DND-41 (cell line): ENCODE data around the gene ELK1.

Experiments
- ATAC-seq: fragments of 200-7000 bp; cut with Tn5 transposase; 3 replicates; pipeline ENCODE4 v1.9.1; 2021; ENCODE audit warnings: low read depth; ENCODE audit not compliant: insufficient read depth
- DNase-seq: peaks from one replicate; pipeline ENCODE4 v3.0.0-alpha.2; 2020
- H2AFZ ChIP-seq: 2 replicates; pipeline ENCODE4 v1.6.0; 2012; ENCODE audit warnings: low read depth, low read length
- H3K27ac ChIP-seq: 2 replicates; pipeline ENCODE4 v1.5.1; 2012; ENCODE audit warnings: low read length, inconsistent platforms
- H3K27me3 ChIP-seq: fragments of 200-600 bp; sonication (generic); 2 replicates; pipeline ENCODE4 v1.6.0; 2012; ENCODE audit warnings: low read length, mild to moderate bottlenecking, inconsistent platforms; ENCODE audit not compliant: insufficient read depth, poor library complexity
- H3K36me3 ChIP-seq: 2 replicates; pipeline ENCODE4 v1.5.1; 2012; ENCODE audit warnings: low read length, inconsistent platforms; ENCODE audit not compliant: insufficient read depth
- H3K4me1 ChIP-seq: 2 replicates; pipeline ENCODE4 v1.5.1; 2012; ENCODE audit warnings: mild to moderate bottlenecking, low read length; ENCODE audit not compliant: insufficient read depth
- H3K4me2 ChIP-seq: 2 replicates; pipeline ENCODE4 v1.6.0; 2012; ENCODE audit warnings: mild to moderate bottlenecking, moderate library complexity, low read length, inconsistent platforms; ENCODE audit not compliant: insufficient read depth
- H3K4me3 ChIP-seq, 2 experiments: fragments of 200-600 bp in 1 of 2; shearing (Covaris generic) in 1 of 2; 2 replicates each; pipeline ENCODE4 v1.5.1; 2012 to 2016; ENCODE audit warnings: inconsistent platforms in 2 of 2, low read length in 2 of 2, mild to moderate bottlenecking in 2 of 2, low read depth in 1 of 2, moderate library complexity in 1 of 2
- H3K79me2 ChIP-seq: 2 replicates; pipeline ENCODE4 v1.6.0; 2012; ENCODE audit warnings: low read length, inconsistent platforms; ENCODE audit not compliant: insufficient read depth
- H3K9ac ChIP-seq: 2 replicates; pipeline ENCODE4 v1.6.0; 2012; ENCODE audit warnings: low read depth, mild to moderate bottlenecking, inconsistent platforms, low read length, moderate library complexity
- H3K9me3 ChIP-seq: 2 replicates; pipeline ENCODE4 v1.5.1; 2012; ENCODE audit warnings: low read length, moderate library complexity, mild to moderate bottlenecking, inconsistent platforms; ENCODE audit not compliant: insufficient read depth, severe bottlenecking
- H4K20me1 ChIP-seq: 2 replicates; pipeline ENCODE4 v1.6.0; 2012; ENCODE audit warnings: low read length; ENCODE audit not compliant: insufficient read depth
- CTCF ChIP-seq: IDR thresholded peaks from 2 replicates; pipeline ENCODE4 v1.5.1; 2012; ENCODE audit warnings: borderline replicate concordance, low read length, moderate library complexity, mild to moderate bottlenecking; ENCODE audit not compliant: poor library complexity, severe bottlenecking; ENCODE audit errors: extremely low read depth
- EZH2 ChIP-seq: IDR thresholded peaks from 3 replicates; pipeline ENCODE4 v1.6.1; 2012; ENCODE audit warnings: borderline replicate concordance, low read depth, mild to moderate bottlenecking, moderate library complexity, low read length, inconsistent platforms; ENCODE audit not compliant: severe bottlenecking

ELK1 gene

DNA sequence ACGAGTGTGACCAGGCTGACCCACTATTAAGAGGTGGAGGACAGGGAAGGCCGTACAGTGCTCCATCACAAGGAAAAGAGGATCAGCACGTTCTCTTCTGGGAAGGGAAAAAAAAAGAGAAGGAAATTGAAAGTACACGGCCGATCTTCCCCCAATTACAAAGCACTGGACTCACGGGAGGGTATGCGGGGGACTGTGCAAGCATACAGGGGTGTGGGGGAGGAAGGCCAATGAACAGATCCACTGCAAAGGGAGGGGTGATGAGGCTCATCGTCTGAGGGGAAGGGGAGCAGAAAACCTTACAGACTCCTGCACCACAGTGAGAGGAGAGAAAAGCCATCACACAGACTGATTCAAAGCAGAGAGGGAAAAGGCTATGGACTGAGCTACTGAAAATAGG, 1.1 kb downstream of the ELK1 start:
- Histone ChIP-seq H3K27ac (peak overlapping the region; percentile 67), H3K36me3 (peaks cover 42% of the 10 kb centered on the region), H3K4me2 (peak overlapping the region; percentile 86), H3K79me2 (peaks cover 48% of the 10 kb centered on the region), H3K4me3 (peak overlapping the region; percentile 28 to 76; a peak in 3 of 4 replicates), H2AFZ (no peak overlapping the region), H4K20me1 (no peaks in the 10 kb centered on the region), H3K9ac (peak overlapping the region; percentile 72), H3K9me3 (no peaks in the 10 kb centered on the region), H3K27me3 (no peaks in the 10 kb centered on the region), H3K4me1 (peaks cover 39% of the 10 kb centered on the region)
- DNase-seq (no peak), ATAC-seq (no peak)
- TF ChIP-seq CTCF (no peak), EZH2 (no peak)

GRCh38 chrX:47648376-47648775, 2.0 kb downstream of the ELK1 start:
- peak overlapping the region; percentile 8 for H3K27ac ChIP-seq
- H3K4me3 ChIP-seq: peak overlapping the region in 1 of 2 experiments; percentile 76; a peak in 2 of 4 replicates

DNA sequence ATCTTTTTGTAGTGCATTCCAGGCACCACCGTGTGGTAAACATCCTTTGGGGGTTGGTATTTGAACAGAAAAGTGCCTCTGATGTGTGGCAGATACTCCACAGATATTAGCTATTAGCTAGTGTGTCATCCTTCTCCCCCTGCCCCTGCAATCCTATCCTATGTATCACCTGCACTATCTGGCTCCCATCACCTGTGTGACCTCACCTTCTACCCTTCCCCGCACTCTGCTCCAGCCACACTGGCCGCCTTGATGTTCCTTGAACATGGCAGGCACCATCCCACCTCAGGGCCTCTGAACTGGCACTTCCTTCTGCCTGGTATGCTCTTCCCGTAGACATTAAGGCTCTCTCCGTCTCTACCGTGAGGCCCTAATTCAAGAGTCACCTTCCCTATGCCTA, 3.7 kb downstream of the ELK1 start:
- DNase-seq (no peak), ATAC-seq (no peak)
- Histone ChIP-seq H3K9me3 (no peaks in the 10 kb centered on the region), H3K27ac (no peak overlapping the region), H3K4me2 (no peak overlapping the region), H3K36me3 (peaks cover 34% of the 10 kb centered on the region), H3K4me3 (no peak overlapping the region), H3K9ac (no peak overlapping the region), H4K20me1 (no peaks in the 10 kb centered on the region), H2AFZ (no peak overlapping the region), H3K4me1 (peaks cover 31% of the 10 kb centered on the region), H3K79me2 (peaks cover 48% of the 10 kb centered on the region), H3K27me3 (no peaks in the 10 kb centered on the region)
- TF ChIP-seq CTCF (no peak), EZH2 (no peak)

More at GRCh38 chrX:47648376-47648775, 2.0 kb downstream of the ELK1 start:
- no peak overlapping the region for H2AFZ ChIP-seq
- peak overlapping the region; percentile 86 for H3K4me2 ChIP-seq
- peaks cover 44% of the 10 kb centered on the region for H3K36me3 ChIP-seq
- no peaks in the 10 kb centered on the region for H3K27me3 ChIP-seq
- H3K9me3 ChIP-seq: no peaks in the 10 kb centered on the region
- DNase-seq: peak; percentile 25
- peak overlapping the region; percentile 72; the same call in 1 of the 2 replicates for H3K9ac ChIP-seq
- no peak for TF ChIP-seq CTCF
- TF ChIP-seq EZH2: no peak
- H4K20me1 ChIP-seq: no peaks in the 10 kb centered on the region
- peaks cover 39% of the 10 kb centered on the region for H3K4me1 ChIP-seq
- ATAC-seq: no peak
- peaks cover 48% of the 10 kb centered on the region for H3K79me2 ChIP-seq

GRCh38 chrX:47645530-47645929, 4.8 kb downstream of the ELK1 start:
- no peaks in the 10 kb centered on the region for H3K9me3 ChIP-seq
- no peak for TF ChIP-seq EZH2
- no peak for TF ChIP-seq CTCF
- ATAC-seq (no peak), DNase-seq (no peak)
- no peak overlapping the region for H2AFZ ChIP-seq
- H3K79me2 ChIP-seq: peaks cover 48% of the 10 kb centered on the region
- no peaks in the 10 kb centered on the region for H4K20me1 ChIP-seq
- H3K4me2 ChIP-seq: no peak overlapping the region
- no peak overlapping the region for H3K27ac ChIP-seq
- no peak overlapping the region for H3K4me3 ChIP-seq
- peaks cover 41% of the 10 kb centered on the region for H3K36me3 ChIP-seq
- H3K9ac ChIP-seq: no peak overlapping the region
- H3K4me1 ChIP-seq: peaks cover 23% of the 10 kb centered on the region
- no peaks in the 10 kb centered on the region for H3K27me3 ChIP-seq
